Measurements from ENCODE around the gene SHB.

SHB gene

GRCh38 chr9:37927132-37927531, 141.9 kb downstream of the SHB start:
- WGBS (ENCODE audit: insufficient coverage) = 87% methylated on average over 8 of the region's 9 CpGs
- DNase-seq = peak in 1 of 3 donors; percentile 12
- Histone ChIP-seq H3K27ac (ENCODE audit: insufficient read depth in 1 of 2, low read depth in 1 of 2, low read length in 2 of 2, poor library complexity in 1 of 2, severe bottlenecking in 2 of 2) (no peak overlapping the region), H3K4me3 (ENCODE audit: control insufficient read depth in 1 of 7, extremely low read depth in 1 of 7, insufficient read depth in 4 of 7, low read depth in 2 of 7, low read length in 6 of 7) (no peak overlapping the region), H3K36me3 (ENCODE audit: control insufficient read depth in 4 of 4, insufficient read depth in 4 of 4, low read length in 3 of 4) (no peaks in the 10 kb centered on the region), H3K27me3 (replicated peaks in 2 of 5; ENCODE audit: control insufficient read depth in 4 of 5, insufficient read depth in 5 of 5, low read length in 4 of 5) (no peaks in the 10 kb centered on the region), H3K4me1 (ENCODE audit: control extremely low read depth in 1 of 4, control insufficient read depth in 4 of 4, insufficient read depth in 4 of 4, low read length in 3 of 4) (peaks cover 0 to 28% (median 12%) of the 10 kb centered on the region in 4 experiments), H3K9me3 (ENCODE audit: control extremely low read depth in 1 of 5, control insufficient read depth in 4 of 5, insufficient read depth in 2 of 5, low read depth in 1 of 5, low read length in 4 of 5) (no peaks in the 10 kb centered on the region)
- ChIA-PET CTCF (interaction anchor here (0.6 to 4.9 kb wide), 3 partner anchors 12 to 337 kb away, joined by 3 to 27 read pairs (median 5); no protein-coding TSS in a partner anchor), POLR2A (interaction anchor here (0.6 kb wide), 1 partner anchor 127 kb away, joined by 4 read pairs; no protein-coding TSS in a partner anchor)

GRCh38 chr9:37926737-37927118, 142.3 kb downstream of the SHB start:
- Histone ChIP-seq H3K36me3 (ENCODE audit: control insufficient read depth in 4 of 4, insufficient read depth in 4 of 4, low read length in 3 of 4) (no peaks in the 10 kb centered on the region), H3K27ac (ENCODE audit: insufficient read depth in 1 of 2, low read depth in 1 of 2, low read length in 2 of 2, poor library complexity in 1 of 2, severe bottlenecking in 2 of 2) (no peak overlapping the region), H3K9me3 (ENCODE audit: control extremely low read depth in 1 of 5, control insufficient read depth in 4 of 5, insufficient read depth in 2 of 5, low read depth in 1 of 5, low read length in 4 of 5) (no peaks in the 10 kb centered on the region), H3K4me3 (ENCODE audit: control insufficient read depth in 1 of 7, extremely low read depth in 1 of 7, insufficient read depth in 4 of 7, low read depth in 2 of 7, low read length in 6 of 7) (no peak overlapping the region), H3K27me3 (replicated peaks in 2 of 5; ENCODE audit: control insufficient read depth in 4 of 5, insufficient read depth in 5 of 5, low read length in 4 of 5) (no peaks in the 10 kb centered on the region), H3K4me1 (ENCODE audit: control extremely low read depth in 1 of 4, control insufficient read depth in 4 of 4, insufficient read depth in 4 of 4, low read length in 3 of 4) (peaks cover 0 to 28% (median 12%) of the 10 kb centered on the region in 4 experiments)
- 88% methylated on average over 1 of the region's 1 CpG for WGBS (ENCODE audit: insufficient coverage)
- ChIA-PET POLR2A (no interaction called here), CTCF (interaction anchor here (0.6 to 4.9 kb wide), 3 partner anchors 12 to 337 kb away, joined by 3 to 27 read pairs (median 5); no protein-coding TSS in a partner anchor)
- DNase-seq = no peak

GRCh38 chr9:37925786-37926736, 143.0 kb downstream of the SHB start:
- 96% methylated on average over 15 of the region's 15 CpGs for WGBS (ENCODE audit: insufficient coverage)
- ChIA-PET POLR2A (no interaction called here), CTCF (interaction anchor here (1.0 to 4.9 kb wide), 3 partner anchors 11 to 338 kb away, joined by 3 to 27 read pairs (median 5); no protein-coding TSS in a partner anchor)
- Histone ChIP-seq H3K36me3 (ENCODE audit: control insufficient read depth in 4 of 4, insufficient read depth in 4 of 4, low read length in 3 of 4) (no peaks in the 10 kb centered on the region), H3K27ac (ENCODE audit: insufficient read depth in 1 of 2, low read depth in 1 of 2, low read length in 2 of 2, poor library complexity in 1 of 2, severe bottlenecking in 2 of 2) (no peak overlapping the region), H3K9me3 (ENCODE audit: control extremely low read depth in 1 of 5, control insufficient read depth in 4 of 5, insufficient read depth in 2 of 5, low read depth in 1 of 5, low read length in 4 of 5) (no peaks in the 10 kb centered on the region), H3K27me3 (replicated peaks in 2 of 5; ENCODE audit: control insufficient read depth in 4 of 5, insufficient read depth in 5 of 5, low read length in 4 of 5) (no peaks in the 10 kb centered on the region), H3K4me1 (ENCODE audit: control extremely low read depth in 1 of 4, control insufficient read depth in 4 of 4, insufficient read depth in 4 of 4, low read length in 3 of 4) (peaks cover 0 to 28% (median 12%) of the 10 kb centered on the region in 4 experiments), H3K4me3 (ENCODE audit: control insufficient read depth in 1 of 7, extremely low read depth in 1 of 7, insufficient read depth in 4 of 7, low read depth in 2 of 7, low read length in 6 of 7) (no peak overlapping the region)
- no peak for DNase-seq

GRCh38 chr9:37925006-37925405, 144.0 kb downstream of the SHB start:
- ChIA-PET POLR2A (no interaction called here), CTCF (interaction anchor here (4.9 kb wide), 1 partner anchor 10 kb away, joined by 27 read pairs; no protein-coding TSS in a partner anchor)
- H3K27ac ChIP-seq (ENCODE audit: insufficient read depth in 1 of 2, low read depth in 1 of 2, low read length in 2 of 2, poor library complexity in 1 of 2, severe bottlenecking in 2 of 2) = no peak overlapping the region
- no peak overlapping the region for H3K4me3 ChIP-seq (ENCODE audit: control insufficient read depth in 1 of 7, extremely low read depth in 1 of 7, insufficient read depth in 4 of 7, low read depth in 2 of 7, low read length in 6 of 7)
- no peaks in the 10 kb centered on the region for H3K27me3 ChIP-seq (replicated peaks in 2 of 5; ENCODE audit: control insufficient read depth in 4 of 5, insufficient read depth in 5 of 5, low read length in 4 of 5)
- H3K36me3 ChIP-seq (ENCODE audit: control insufficient read depth in 4 of 4, insufficient read depth in 4 of 4, low read length in 3 of 4) = no peaks in the 10 kb centered on the region
- 100% methylated on average over 6 of the region's 6 CpGs for WGBS (ENCODE audit: insufficient coverage)
- peaks cover 0 to 28% (median 12%) of the 10 kb centered on the region in 4 experiments for H3K4me1 ChIP-seq (ENCODE audit: control extremely low read depth in 1 of 4, control insufficient read depth in 4 of 4, insufficient read depth in 4 of 4, low read length in 3 of 4)
- H3K9me3 ChIP-seq (ENCODE audit: control extremely low read depth in 1 of 5, control insufficient read depth in 4 of 5, insufficient read depth in 2 of 5, low read depth in 1 of 5, low read length in 4 of 5) = no peaks in the 10 kb centered on the region
- no peak for DNase-seq

- Histone ChIP-seq H3K36me3 (ENCODE audit: control insufficient read depth in 4 of 4, insufficient read depth in 4 of 4, low read length in 3 of 4) (no peaks in the 10 kb centered on the region), H3K4me1 (ENCODE audit: control extremely low read depth in 1 of 4, control insufficient read depth in 4 of 4, insufficient read depth in 4 of 4, low read length in 3 of 4) (peaks cover 0 to 24% (median 10%) of the 10 kb centered on the region in 4 experiments), H3K4me3 (ENCODE audit: control insufficient read depth in 1 of 7, extremely low read depth in 1 of 7, insufficient read depth in 4 of 7, low read depth in 2 of 7, low read length in 6 of 7) (no peak overlapping the region), H3K27me3 (replicated peaks in 2 of 5; ENCODE audit: control insufficient read depth in 4 of 5, insufficient read depth in 5 of 5, low read length in 4 of 5) (no peaks in the 10 kb centered on the region), H3K9me3 (ENCODE audit: control extremely low read depth in 1 of 5, control insufficient read depth in 4 of 5, insufficient read depth in 2 of 5, low read depth in 1 of 5, low read length in 4 of 5) (no peaks in the 10 kb centered on the region), H3K27ac (ENCODE audit: insufficient read depth in 1 of 2, low read depth in 1 of 2, low read length in 2 of 2, poor library complexity in 1 of 2, severe bottlenecking in 2 of 2) (no peak overlapping the region)
- DNase-seq = no peak
- CTCF ChIA-PET = interaction anchor here (4.9 kb wide), 1 partner anchor 10 kb away, joined by 27 read pairs; no protein-coding TSS in a partner anchor
- POLR2A ChIA-PET = no interaction called here
These were observed 144.5 kb downstream of the SHB start for GRCh38 chr9:37924538-37924937.

- no peaks in the 10 kb centered on the region for H3K27me3 ChIP-seq (replicated peaks in 2 of 5; ENCODE audit: control insufficient read depth in 4 of 5, insufficient read depth in 5 of 5, low read length in 4 of 5)
- no peak overlapping the region for H3K4me3 ChIP-seq (ENCODE audit: control insufficient read depth in 1 of 7, extremely low read depth in 1 of 7, insufficient read depth in 4 of 7, low read depth in 2 of 7, low read length in 6 of 7)
- ChIA-PET POLR2A (no interaction called here), CTCF (interaction anchor here (4.9 kb wide), 1 partner anchor 9 kb away, joined by 27 read pairs; no protein-coding TSS in a partner anchor)
- DNase-seq = no peak
- H3K9me3 ChIP-seq (ENCODE audit: control extremely low read depth in 1 of 5, control insufficient read depth in 4 of 5, insufficient read depth in 2 of 5, low read depth in 1 of 5, low read length in 4 of 5) = no peaks in the 10 kb centered on the region
- 96% methylated on average over 21 of the region's 25 CpGs for WGBS (ENCODE audit: insufficient coverage)
- H3K4me1 ChIP-seq (ENCODE audit: control extremely low read depth in 1 of 4, control insufficient read depth in 4 of 4, insufficient read depth in 4 of 4, low read length in 3 of 4) = peaks cover 0 to 19% (median 3%) of the 10 kb centered on the region in 4 experiments
- no peak overlapping the region for H3K27ac ChIP-seq (ENCODE audit: insufficient read depth in 1 of 2, low read depth in 1 of 2, low read length in 2 of 2, poor library complexity in 1 of 2, severe bottlenecking in 2 of 2)
- H3K36me3 ChIP-seq (ENCODE audit: control insufficient read depth in 4 of 4, insufficient read depth in 4 of 4, low read length in 3 of 4) = peaks cover 0 to 3% (median 0%) of the 10 kb centered on the region in 4 experiments
These were observed 145.1 kb downstream of the SHB start for GRCh38 chr9:37923796-37924427.
